Measurements from ENCODE around the gene DNAJA3. TPM values are rescaled to one million over a fixed set of nuclear protein-coding genes. Genes with fewer than 3 reads are reported as not detected.

DNAJA3 gene
- total RNA-seq, 1 donor from 2014 or later: 68.6 TPM

GRCh38 chr16:4498546-4499195, 73.0 kb downstream of the DNAJA3 start:
- intact Hi-C loops (cut with micrococcal nuclease): no loop called here

- intact Hi-C loops (cut with micrococcal nuclease): no loop called here
These were observed 73.5 kb downstream of the DNAJA3 start for GRCh38 chr16:4499196-4499555.

- intact Hi-C loops (cut with micrococcal nuclease): loop anchor here (10.0 kb wide), 2 partner anchors 115 to 455 kb away; partner anchors contain the start of genes SEC14L5 and UBALD1
These were observed 74.6 kb downstream of the DNAJA3 start for GRCh38 chr16:4500272-4500671.

- intact Hi-C loops (cut with micrococcal nuclease): loop anchor here (10.0 kb wide), 2 partner anchors 114 to 454 kb away; partner anchors contain the start of genes SEC14L5 and UBALD1
These were observed 75.4 kb downstream of the DNAJA3 start for GRCh38 chr16:4501071-4501478.

- intact Hi-C loops (cut with micrococcal nuclease): loop anchor here (1.0 to 10.0 kb wide), 6 partner anchors 10 to 449 kb away; partner anchors contain the start of genes HMOX2, SEC14L5 and UBALD1
These were observed 79.9 kb downstream of the DNAJA3 start for GRCh38 chr16:4505356-4506147.

Other genes with a start within 250 kb of the DNAJA3 start
- not detected in 2 replicates for gene SRL, start 183.8 kb upstream of the DNAJA3 start, total RNA-seq
- gene TFAP4, start 152.8 kb upstream of the DNAJA3 start, total RNA-seq: 25.4 and 27.0 TPM in 2 replicates
- gene GLIS2, start 109.8 kb upstream of the DNAJA3 start, total RNA-seq: 0.64 and 0.77 TPM in 2 replicates
- 48.5 and 48.9 TPM in 2 replicates for gene PAM16, start 74.5 kb upstream of the DNAJA3 start, total RNA-seq
- not detected in 2 replicates for gene VASN, start 54.0 kb upstream of the DNAJA3 start, total RNA-seq
- gene CORO7, start 9.3 kb upstream of the DNAJA3 start, total RNA-seq: 200 and 202 TPM in 2 replicates
- 45.1 and 45.7 TPM in 2 replicates for gene NMRAL1, start 48.8 kb downstream of the DNAJA3 start, total RNA-seq
- 77.5 and 79.6 TPM in 2 replicates for gene HMOX2, start 50.5 kb downstream of the DNAJA3 start, total RNA-seq
- gene CDIP1, start 112.9 kb downstream of the DNAJA3 start, total RNA-seq: 48.6 and 53.6 TPM in 2 replicates
- gene C16orf96, start 130.5 kb downstream of the DNAJA3 start, total RNA-seq: 0.05 and 0.16 TPM in 2 replicates
- gene UBALD1, start 189.0 kb downstream of the DNAJA3 start, total RNA-seq: 19.6 and 22.1 TPM in 2 replicates
- 87.0 and 87.8 TPM in 2 replicates for gene MGRN1, start 199.0 kb downstream of the DNAJA3 start, total RNA-seq

Data from T-helper 2 cell treated with Interferon-gamma antibody and Interleukin-4, amounts not matched to agents 100 ng/mL and 5 ng/mL, for 36 hours (primary cell).